Ovary (tissue), 3 donors: ENCODE results near the gene TM9SF3.

Experiments used
- POLR2A ChIP-seq: fragments of 450-650 bp; IDR thresholded peaks from one replicate; pipeline ENCODE4 v1.6.1; 2017; ENCODE audit warnings: antibody characterized with exemption, mild to moderate bottlenecking, moderate library complexity
- TF ChIP-seq, protein P1 (sequence below), 3 donors: fragments of 450-650 bp in 2 of 3; fragments of 200-600 bp in 1 of 3; IDR thresholded peaks; one replicate each; pipeline versions ENCODE4 v1.5.1 to v1.8.0; 2016 to 2022; ENCODE audit warnings: antibody characterized with exemption in 3 of 3, mild to moderate bottlenecking in 1 of 3
- donor health status: DM: no; HTN: no; CAD: no.

DNA sequence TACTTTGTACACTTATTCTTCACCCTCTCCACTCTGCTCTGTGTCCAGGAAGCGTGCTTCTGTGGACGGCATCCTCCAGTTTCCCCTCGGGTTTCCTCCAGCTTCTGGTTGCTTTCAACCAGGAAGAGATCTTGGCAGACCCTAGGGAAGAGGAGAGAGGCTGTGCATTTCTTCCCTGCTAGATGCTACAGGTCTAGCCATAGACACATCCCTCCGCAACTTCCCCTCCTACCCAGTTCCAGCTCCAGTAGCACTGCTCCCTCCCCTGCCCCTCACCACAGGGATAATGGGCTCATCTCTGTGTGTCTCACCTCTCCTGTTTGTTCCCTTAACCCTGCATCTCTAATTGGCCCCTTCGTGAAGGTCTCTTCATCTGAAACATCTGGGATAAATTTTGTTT lies 89.4 kb downstream of the TM9SF3 start:
- TF ChIP-seq, protein P1, sequence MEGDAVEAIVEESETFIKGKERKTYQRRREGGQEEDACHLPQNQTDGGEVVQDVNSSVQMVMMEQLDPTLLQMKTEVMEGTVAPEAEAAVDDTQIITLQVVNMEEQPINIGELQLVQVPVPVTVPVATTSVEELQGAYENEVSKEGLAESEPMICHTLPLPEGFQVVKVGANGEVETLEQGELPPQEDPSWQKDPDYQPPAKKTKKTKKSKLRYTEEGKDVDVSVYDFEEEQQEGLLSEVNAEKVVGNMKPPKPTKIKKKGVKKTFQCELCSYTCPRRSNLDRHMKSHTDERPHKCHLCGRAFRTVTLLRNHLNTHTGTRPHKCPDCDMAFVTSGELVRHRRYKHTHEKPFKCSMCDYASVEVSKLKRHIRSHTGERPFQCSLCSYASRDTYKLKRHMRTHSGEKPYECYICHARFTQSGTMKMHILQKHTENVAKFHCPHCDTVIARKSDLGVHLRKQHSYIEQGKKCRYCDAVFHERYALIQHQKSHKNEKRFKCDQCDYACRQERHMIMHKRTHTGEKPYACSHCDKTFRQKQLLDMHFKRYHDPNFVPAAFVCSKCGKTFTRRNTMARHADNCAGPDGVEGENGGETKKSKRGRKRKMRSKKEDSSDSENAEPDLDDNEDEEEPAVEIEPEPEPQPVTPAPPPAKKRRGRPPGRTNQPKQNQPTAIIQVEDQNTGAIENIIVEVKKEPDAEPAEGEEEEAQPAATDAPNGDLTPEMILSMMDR (IDR thresholded peaks at IDR 0.05), result no peak
- TF ChIP-seq POLR2A, result no peak
